Epidermal melanocyte (primary cell): ENCODE results near the gene TIGD6.

Experiments
- DNase-seq: peaks from one replicate; pipeline ENCODE4 v3.0.0; 2011; ENCODE audit warnings: low spot score; ENCODE audit not compliant: insufficient read length

Gene TIGD6

DNA sequence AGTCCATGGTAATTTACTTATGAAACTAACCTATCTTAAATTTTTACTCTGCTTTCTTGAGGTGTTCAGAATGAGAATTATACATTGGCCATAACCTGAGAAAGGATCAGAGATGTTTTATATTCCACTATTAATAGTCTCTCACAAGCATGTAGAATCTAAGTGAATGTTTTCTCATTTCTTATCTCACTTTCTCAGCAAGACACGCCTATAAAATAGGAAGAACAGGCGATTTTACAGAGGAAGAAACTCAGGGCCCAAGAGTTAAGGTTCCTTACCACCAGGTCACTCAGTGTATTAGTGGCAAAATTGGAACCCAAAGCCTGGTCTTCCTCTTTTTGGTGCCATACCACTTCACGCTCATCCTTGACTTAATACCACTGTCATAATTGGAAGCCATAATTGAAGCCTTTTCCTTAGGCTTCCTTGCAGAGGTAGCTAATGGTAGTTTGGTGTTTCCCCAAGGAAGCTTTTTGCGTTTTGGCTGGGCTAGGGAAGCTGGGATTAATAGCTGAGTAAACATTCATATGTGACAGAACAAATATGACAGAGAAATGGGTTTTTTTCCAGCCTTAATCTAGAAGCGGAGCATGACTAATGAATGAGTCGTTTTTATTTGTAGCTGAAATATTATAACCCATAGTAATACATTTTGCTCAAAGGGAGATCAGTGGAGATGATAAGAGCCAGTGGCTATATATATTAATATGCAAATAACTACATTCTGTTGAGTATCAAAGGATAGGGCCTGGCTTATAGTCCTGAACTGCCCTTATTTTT is 17.0 kb upstream of the TIGD6 start:
- DNase-seq, result no peak

- DNase-seq, result no peak
Observed at GRCh38 chr5:150016537-150016936, 16.1 kb upstream of the TIGD6 start.

- DNase-seq, result no peak
Observed at GRCh38 chr5:150015415-150015814, 15.0 kb upstream of the TIGD6 start.

- DNase-seq, result no peak
Observed at GRCh38 chr5:150014456-150014855, 14.0 kb upstream of the TIGD6 start.

GRCh38 chr5:150013931-150014330 is 13.5 kb upstream of the TIGD6 start:
- no peak for DNase-seq

- no peak for DNase-seq
Observed at GRCh38 chr5:150009671-150010387, 9.4 kb upstream of the TIGD6 start.

DNA sequence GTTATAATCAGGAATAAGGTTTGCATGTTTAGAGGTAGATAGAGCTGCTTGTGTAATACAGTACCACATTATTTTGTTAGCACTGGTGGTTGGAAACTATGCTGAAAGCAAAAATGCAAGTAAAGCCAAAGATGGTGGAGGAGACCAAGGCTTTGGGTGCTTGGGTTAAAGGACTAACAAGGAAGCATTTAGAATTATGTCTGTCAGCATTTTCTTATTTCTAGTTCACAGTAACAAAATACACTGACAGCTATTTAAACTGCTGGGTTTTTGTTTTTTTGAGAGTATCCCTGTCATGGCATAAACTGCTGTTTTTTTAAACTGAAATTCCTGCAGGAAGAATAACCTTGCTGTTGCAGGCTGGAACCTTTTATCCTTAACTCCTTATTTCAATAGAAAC is 6.6 kb upstream of the TIGD6 start:
- DNase-seq, result no peak

DNA sequence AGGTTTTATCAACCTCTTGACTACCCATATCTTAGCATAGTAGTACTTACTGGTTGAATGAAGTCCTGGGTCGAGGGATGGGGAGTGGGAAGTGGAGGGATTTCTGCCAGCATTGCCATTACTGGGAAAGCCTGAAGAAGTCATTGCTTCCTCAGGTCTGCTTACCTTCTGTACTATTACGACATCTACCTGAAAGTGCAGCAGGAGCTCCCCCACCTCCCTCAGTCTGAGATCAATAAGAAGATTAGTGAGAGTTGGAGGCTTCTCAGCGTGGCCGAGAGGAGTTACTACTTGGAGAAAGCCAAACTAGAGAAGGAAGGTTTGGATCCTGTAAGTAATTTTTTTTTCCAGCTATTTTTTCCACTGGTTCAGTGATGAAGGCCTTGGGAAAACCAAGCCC is 5.9 kb upstream of the TIGD6 start:
- no peak for DNase-seq

DNA sequence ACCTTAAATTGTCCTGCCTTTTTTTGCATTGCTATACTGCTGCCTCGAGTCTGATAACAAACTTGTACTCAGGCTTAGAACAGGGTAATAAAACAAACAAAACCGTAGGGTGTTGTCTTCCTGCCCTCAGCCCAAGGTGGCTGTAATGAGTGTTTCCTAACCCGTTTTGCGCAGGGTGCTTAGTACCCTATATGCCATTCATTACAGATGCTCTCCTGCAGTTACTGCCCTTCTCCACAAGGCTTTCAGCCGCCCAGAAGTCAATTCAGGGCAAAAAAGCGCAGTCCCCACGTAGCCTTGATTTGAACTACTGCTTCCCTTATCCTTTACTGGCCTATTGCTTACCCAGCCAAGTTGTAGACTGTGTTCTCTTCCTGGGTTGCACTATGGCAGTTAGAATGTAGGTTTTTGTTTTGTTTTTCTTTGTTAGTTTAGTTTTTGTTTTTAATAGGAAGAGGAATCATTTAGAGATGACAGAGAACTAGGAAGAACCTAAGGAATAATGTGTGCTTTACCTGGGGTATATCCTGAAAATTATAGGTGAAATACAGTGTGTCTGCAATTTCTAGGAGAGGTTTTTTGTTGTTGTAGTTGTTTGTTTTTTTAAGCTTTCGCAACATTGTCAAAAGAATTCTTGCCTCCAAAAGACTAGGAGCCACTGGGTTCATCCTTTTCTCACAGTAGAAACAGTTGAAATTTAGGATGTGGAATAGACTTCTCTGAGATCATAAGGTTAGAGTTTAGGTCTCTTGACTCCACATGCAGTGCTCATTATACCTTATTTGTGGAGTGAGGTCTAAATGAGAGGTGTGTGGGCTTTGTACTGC is 1.4 kb upstream of the TIGD6 start:
- DNase-seq, result peak; percentile 82

DNA sequence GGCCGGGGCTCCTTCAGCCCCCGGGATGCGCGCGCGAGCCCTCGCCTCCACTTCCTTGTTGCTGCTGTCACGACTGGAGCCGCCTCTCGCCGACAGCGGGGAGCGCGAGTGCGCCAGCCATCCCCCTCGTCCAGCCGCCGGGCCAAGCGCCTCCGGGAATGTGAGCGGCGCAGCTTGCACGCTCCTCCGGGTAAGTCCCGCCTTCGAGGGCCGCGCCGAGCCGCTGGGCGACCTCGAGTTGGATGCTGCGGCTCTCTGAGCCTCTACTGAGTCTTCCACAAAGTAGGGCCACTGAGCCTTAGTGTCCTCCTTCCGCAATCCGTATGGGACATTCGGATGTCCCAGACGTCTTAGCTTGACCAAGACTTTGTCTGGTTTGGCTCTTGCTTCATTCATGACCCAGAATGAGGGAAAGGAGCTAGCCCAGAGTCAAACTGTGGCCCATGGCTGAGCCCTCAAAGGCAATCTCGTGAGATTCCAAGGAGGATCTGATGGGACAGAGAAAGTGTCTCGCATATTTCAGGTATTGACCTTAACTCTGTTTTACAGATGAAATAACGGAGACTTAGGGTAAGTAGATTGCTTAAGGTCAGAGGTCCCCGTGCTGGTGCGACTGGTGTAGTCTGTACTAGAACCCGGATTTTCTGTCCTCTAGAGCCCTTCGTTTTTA is 671 bp upstream of the TIGD6 start:
- no peak for DNase-seq

DNA sequence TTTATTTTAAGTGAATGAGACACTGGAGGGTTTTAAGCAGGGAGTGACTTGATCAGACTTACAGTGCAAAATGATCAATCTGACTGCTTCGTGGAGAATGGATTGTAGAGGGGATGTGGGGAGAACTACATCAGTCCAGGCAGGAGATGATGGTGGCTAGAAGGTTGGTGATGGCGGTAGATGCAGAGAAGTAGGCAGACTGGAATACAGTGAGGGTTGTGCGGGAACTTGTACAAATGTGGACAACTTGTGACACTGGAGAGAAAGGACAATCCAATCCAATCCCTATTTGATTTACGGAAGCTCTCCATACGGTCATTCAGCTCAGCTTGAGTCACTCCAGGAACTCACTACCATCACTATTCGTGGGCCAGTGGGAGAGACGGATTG is 593 bp downstream of the TIGD6 start:
- DNase-seq, result no peak

- DNase-seq, result no peak
Observed at GRCh38 chr5:149999359-149999758, 1.1 kb downstream of the TIGD6 start.

GRCh38 chr5:149998281-149998680 is 2.2 kb downstream of the TIGD6 start:
- DNase-seq, result no peak

- no peak for DNase-seq
Observed at GRCh38 chr5:149996205-149996890, 4.1 kb downstream of the TIGD6 start.

- no peak for DNase-seq
Observed at GRCh38 chr5:149995385-149996204, 4.9 kb downstream of the TIGD6 start.

GRCh38 chr5:149993471-149993870 is 7.0 kb downstream of the TIGD6 start:
- no peak for DNase-seq

- peak; percentile 69 for DNase-seq
Observed at GRCh38 chr5:149990518-149991376, 9.7 kb downstream of the TIGD6 start.

- DNase-seq, result no peak
Observed at GRCh38 chr5:149988126-149988525, 12.3 kb downstream of the TIGD6 start.

GRCh38 chr5:149982505-149982904 is 17.9 kb downstream of the TIGD6 start:
- DNase-seq, result no peak
